Keratinocyte (primary cell): Measurements from ENCODE around the gene ACER3. TPM values are rescaled to one million over a fixed set of nuclear protein-coding genes. Genes with fewer than 3 reads are reported as not detected.

Experiments used
- DNase-seq: peaks from one replicate; pipeline ENCODE4 v3.0.0-alpha.2; 2011; ENCODE audit warnings: low read depth, missing footprints, low spot score
- FAIRE-seq: peaks from 2 replicates; lab custom pipeline; 2011; peaks lifted over from hg19 to GRCh38; lab: Jason Lieb, UNC
- H2AFZ ChIP-seq: 2 replicates; pipeline ENCODE4 v1.6.0; 2012; ENCODE audit warnings: low read length, control low read depth, inconsistent platforms; ENCODE audit not compliant: control insufficient read depth
- H3K27ac ChIP-seq: 2 replicates; pipeline ENCODE4 v1.5.1; 2011; ENCODE audit warnings: low read length; ENCODE audit not compliant: control insufficient read depth, insufficient read depth
- H3K27me3 ChIP-seq: 3 replicates; pipeline ENCODE4 v1.6.0; 2011; ENCODE audit warnings: low read length; ENCODE audit not compliant: control insufficient read depth, insufficient read depth; ENCODE audit errors: extremely low read depth
- H3K36me3 ChIP-seq, 2 experiments: 2 replicates in 1 of 2; 3 replicates in 1 of 2; pipeline ENCODE4 v1.5.1; 2011; ENCODE audit warnings: low read length in 2 of 2, mild to moderate bottlenecking in 1 of 2; ENCODE audit not compliant: control insufficient read depth in 2 of 2, insufficient read depth in 2 of 2; ENCODE audit errors: extremely low read depth in 1 of 2
- H3K4me1 ChIP-seq: 3 replicates; pipeline ENCODE4 v1.5.1; 2011; ENCODE audit warnings: low read length; ENCODE audit not compliant: control insufficient read depth, insufficient read depth; ENCODE audit errors: extremely low read depth
- H3K4me2 ChIP-seq: 3 replicates; pipeline ENCODE4 v1.6.0; 2011; ENCODE audit warnings: low read depth, low read length; ENCODE audit not compliant: control insufficient read depth, insufficient read depth; ENCODE audit errors: extremely low read depth
- H3K4me3 ChIP-seq, 3 experiments: fragments of 200-600 bp in 1 of 3; sonication (generic) in 1 of 3; 2 replicates in 2 of 3; 3 replicates in 1 of 3; pipeline ENCODE4 v1.5.1; 2011 to 2016; ENCODE audit warnings: low read length in 3 of 3, mild to moderate bottlenecking in 3 of 3, control low read depth in 2 of 3, inconsistent platforms in 1 of 3, low read depth in 1 of 3, mixed read lengths in 1 of 3, mixed run types in 1 of 3, moderate library complexity in 1 of 3; ENCODE audit not compliant: control insufficient read depth in 2 of 3, insufficient read depth in 2 of 3; ENCODE audit errors: extremely low read depth in 1 of 3
- H3K79me2 ChIP-seq: 2 replicates; pipeline ENCODE4 v1.6.0; 2012; ENCODE audit warnings: low read length; ENCODE audit not compliant: control insufficient read depth, insufficient read depth
- H3K9ac ChIP-seq: 3 replicates; pipeline ENCODE4 v1.6.0; 2011; ENCODE audit warnings: low read length; ENCODE audit not compliant: control insufficient read depth, insufficient read depth; ENCODE audit errors: extremely low read depth
- H3K9me1 ChIP-seq: 3 replicates; pipeline ENCODE4 v1.6.0; 2011; ENCODE audit warnings: low read length; ENCODE audit not compliant: control insufficient read depth, insufficient read depth; ENCODE audit errors: extremely low read depth
- H3K9me3 ChIP-seq: 2 replicates; pipeline ENCODE4 v1.5.1; 2012; ENCODE audit warnings: low read depth, low read length; ENCODE audit not compliant: control insufficient read depth
- H4K20me1 ChIP-seq: 3 replicates; pipeline ENCODE4 v1.6.0; 2011; ENCODE audit warnings: low read length; ENCODE audit not compliant: control insufficient read depth, insufficient read depth; ENCODE audit errors: extremely low read depth
- CTCF ChIP-seq, 3 experiments: IDR thresholded peaks in 1 of 3; conservative IDR thresholded peaks in 1 of 3; optimal IDR thresholded peaks in 1 of 3; 2 replicates in 2 of 3; 3 replicates in 1 of 3; pipeline versions ENCODE3 to v1.5.1; 2011; ENCODE audit warnings: low read length in 3 of 3, mild to moderate bottlenecking in 3 of 3, moderate library complexity in 2 of 3, control low read depth in 1 of 3, inconsistent platforms in 1 of 3; ENCODE audit not compliant: insufficient read depth in 2 of 3; ENCODE audit errors: extremely low read depth in 1 of 3
- EZH2 ChIP-seq: IDR thresholded peaks from one replicate; pipeline ENCODE4 v1.6.1; 2012; ENCODE audit warnings: inconsistent platforms, mild to moderate bottlenecking, low read length, moderate library complexity
- dilution Hi-C: fragments of 300-500 bp; cut with MboI; formaldehyde crosslinking; loops from one replicate; pipeline ENCODE4 v1.7.0; 2020; ENCODE audit warnings: low sequenced_read_pairs; ENCODE audit not compliant: extremely low pct_ligation_motif_present
- polyA plus RNA-seq, 5 experiments: library from polyadenylated mRNA; depleted of rRNA in 3 of 5; stranded (reverse) in 3 of 5; stranded (forward) in 1 of 5; unstranded in 1 of 5; fragments of >200 nt; gene quantifications; 1 replicate in 1 of 5; 2 replicates in 3 of 5; 3 replicates in 1 of 5; pipeline versions ENCODE4 v1.2.1 to v1.2.3, GENCODE V29; 2011 to 2012; ENCODE audit warnings: missing spikeins in 2 of 5, low read depth in 1 of 5, low replicate concordance in 1 of 5

Gene ACER3
- polyA plus RNA-seq, 1 donor (not counting 4 experiments of a cell fraction or from before 2014, with no cell fraction given): 55.0 TPM

DNA sequence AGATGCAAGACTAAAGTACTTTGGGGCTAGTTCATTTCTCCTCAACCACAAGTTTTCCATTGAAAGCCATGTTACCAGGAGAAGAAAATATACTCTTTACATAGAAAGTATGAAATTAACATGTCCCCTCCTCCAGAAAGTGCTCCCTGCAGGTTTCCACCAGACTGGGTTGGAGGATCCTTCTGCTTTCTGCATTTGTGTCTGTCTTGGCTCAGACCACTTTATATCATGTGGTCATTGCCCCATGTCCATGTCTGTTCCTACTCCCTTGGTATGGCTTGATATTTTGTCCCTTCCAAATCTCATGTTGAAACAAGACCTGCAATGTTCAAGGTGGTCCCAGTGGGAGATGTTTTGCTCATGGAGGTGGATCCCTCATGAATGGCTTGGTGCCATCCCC lies 28.4 kb upstream of the ACER3 start:
- no peak for FAIRE-seq
- no peaks in the 10 kb centered on the region for H3K36me3 ChIP-seq
- H2AFZ ChIP-seq: no peak overlapping the region
- no peaks in the 10 kb centered on the region for H3K27me3 ChIP-seq
- no peak overlapping the region for H3K27ac ChIP-seq
- no peak overlapping the region for H3K4me2 ChIP-seq
- dilution Hi-C loops: no loop called here
- H3K9me3 ChIP-seq: no peaks in the 10 kb centered on the region
- no peak overlapping the region for H3K9ac ChIP-seq
- H3K79me2 ChIP-seq: no peaks in the 10 kb centered on the region
- H4K20me1 ChIP-seq: no peaks in the 10 kb centered on the region
- no peak for DNase-seq
- H3K4me1 ChIP-seq: peaks cover 16% of the 10 kb centered on the region
- H3K9me1 ChIP-seq: no peaks in the 10 kb centered on the region
- H3K4me3 ChIP-seq: no peak overlapping the region
- TF ChIP-seq CTCF (optimal IDR thresholded peaks at IDR 0.05 in 1 of 3, IDR thresholded peaks at IDR 0.05 in 1 of 3, conservative IDR thresholded peaks at IDR 0.05 in 1 of 3; ENCODE audit: extremely low read depth in 1 of 3, insufficient read depth in 2 of 3, low read length in 3 of 3): no peak

- DNase-seq: no peak
- Histone ChIP-seq H3K27me3 (no peaks in the 10 kb centered on the region), H3K4me2 (no peak overlapping the region), H3K9ac (no peak overlapping the region), H3K36me3 (no peaks in the 10 kb centered on the region), H3K9me1 (no peaks in the 10 kb centered on the region), H4K20me1 (no peaks in the 10 kb centered on the region), H3K4me1 (peaks cover 17% of the 10 kb centered on the region), H3K79me2 (no peaks in the 10 kb centered on the region), H3K4me3 (no peak overlapping the region), H3K27ac (no peak overlapping the region), H3K9me3 (no peaks in the 10 kb centered on the region), H2AFZ (no peak overlapping the region)
- FAIRE-seq: no peak
- dilution Hi-C loops: no loop called here
- no peak for TF ChIP-seq EZH2
- no peak for TF ChIP-seq CTCF (optimal IDR thresholded peaks at IDR 0.05 in 1 of 3, IDR thresholded peaks at IDR 0.05 in 1 of 3, conservative IDR thresholded peaks at IDR 0.05 in 1 of 3; ENCODE audit: extremely low read depth in 1 of 3, insufficient read depth in 2 of 3, low read length in 3 of 3)
Measured at GRCh38 chr11:76834151-76834550, 26.6 kb upstream of the ACER3 start.
